GM20000 (cell line): Measurements from ENCODE around the gene C10orf90.
A peak's percentile ranks its signal among the peaks of the same experiment; 100 is the strongest.
"Not testable (repeated sequence)": the region's sequence is repeated elsewhere in the genome, so short reads cannot be mapped to it uniquely, and the experiment has no call there.

ENCODE experiments used
- DNase-seq: peaks from one replicate; pipeline ENCODE4 v3.0.0; 2012; ENCODE audit warnings: low spot score
- TF ChIP-seq, protein P1 (sequence below): IDR thresholded peaks from 2 replicates; pipeline ENCODE4 v1.5.1; 2012; ENCODE audit warnings: mild to moderate bottlenecking, control low read depth; ENCODE audit errors: extremely low read depth, missing control alignments

C10orf90 gene

GRCh38 chr10:126391192-126391885 is 279.2 kb downstream of the C10orf90 start:
- TF ChIP-seq, protein P1, sequence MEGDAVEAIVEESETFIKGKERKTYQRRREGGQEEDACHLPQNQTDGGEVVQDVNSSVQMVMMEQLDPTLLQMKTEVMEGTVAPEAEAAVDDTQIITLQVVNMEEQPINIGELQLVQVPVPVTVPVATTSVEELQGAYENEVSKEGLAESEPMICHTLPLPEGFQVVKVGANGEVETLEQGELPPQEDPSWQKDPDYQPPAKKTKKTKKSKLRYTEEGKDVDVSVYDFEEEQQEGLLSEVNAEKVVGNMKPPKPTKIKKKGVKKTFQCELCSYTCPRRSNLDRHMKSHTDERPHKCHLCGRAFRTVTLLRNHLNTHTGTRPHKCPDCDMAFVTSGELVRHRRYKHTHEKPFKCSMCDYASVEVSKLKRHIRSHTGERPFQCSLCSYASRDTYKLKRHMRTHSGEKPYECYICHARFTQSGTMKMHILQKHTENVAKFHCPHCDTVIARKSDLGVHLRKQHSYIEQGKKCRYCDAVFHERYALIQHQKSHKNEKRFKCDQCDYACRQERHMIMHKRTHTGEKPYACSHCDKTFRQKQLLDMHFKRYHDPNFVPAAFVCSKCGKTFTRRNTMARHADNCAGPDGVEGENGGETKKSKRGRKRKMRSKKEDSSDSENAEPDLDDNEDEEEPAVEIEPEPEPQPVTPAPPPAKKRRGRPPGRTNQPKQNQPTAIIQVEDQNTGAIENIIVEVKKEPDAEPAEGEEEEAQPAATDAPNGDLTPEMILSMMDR = no peak
- DNase-seq = no peak

GRCh38 chr10:126390324-126390723 is 280.2 kb downstream of the C10orf90 start:
- TF ChIP-seq, protein P1 = no peak

DNA sequence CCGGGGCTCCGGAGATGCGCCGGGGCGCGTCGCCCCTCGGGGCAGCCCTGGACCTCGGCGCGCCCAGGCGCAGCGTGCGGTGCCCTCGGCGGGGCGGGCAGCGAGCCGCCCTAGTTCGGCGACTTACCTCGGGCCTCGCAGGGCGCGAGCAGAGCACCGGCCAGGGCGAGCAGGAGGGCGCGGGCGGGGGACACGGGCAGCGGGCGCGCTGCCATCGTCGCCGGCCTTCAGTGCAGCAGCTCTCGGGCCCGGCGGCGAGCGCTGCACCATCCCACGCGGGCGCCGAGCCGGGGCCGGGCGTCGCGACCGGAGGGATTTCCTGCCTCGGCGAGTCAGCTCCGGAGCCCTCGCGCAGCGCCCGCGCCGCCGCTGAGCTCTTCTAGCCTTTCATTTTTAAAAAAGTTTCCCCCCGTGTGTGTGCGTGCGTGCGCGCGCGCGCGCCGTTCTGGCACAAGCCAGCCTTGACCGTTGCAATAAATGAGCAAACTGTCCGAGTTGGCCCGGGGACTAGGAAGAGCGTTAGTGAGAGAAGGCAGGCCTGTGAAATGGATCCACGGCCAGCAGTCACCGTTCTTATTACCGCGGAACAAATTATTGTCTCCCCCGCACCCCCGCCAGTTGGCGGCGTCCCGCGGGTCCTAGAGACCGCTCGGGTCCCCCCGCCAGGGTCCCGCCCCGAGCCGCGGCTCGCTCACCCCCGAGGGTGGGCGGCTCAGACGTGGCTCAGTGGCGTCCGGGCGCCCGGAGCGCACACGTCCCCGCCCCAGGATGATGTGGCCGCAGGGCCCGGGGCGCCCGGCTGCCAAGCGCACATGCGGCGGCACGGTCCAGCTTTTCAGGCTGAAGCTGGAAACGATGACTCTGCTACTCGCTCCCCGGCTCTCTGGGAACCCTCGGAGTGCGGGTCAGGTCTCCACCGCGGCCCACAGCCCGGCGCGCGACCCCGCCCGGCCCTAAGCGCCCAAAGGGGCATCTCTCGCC is 282.3 kb downstream of the C10orf90 start, which contains the start of gene ADAM12:
Gene ADAM12 (minus strand): TSS at position 547 of the 981 bp plus-strand sequence. CDS start 332 bp downstream, at position 215.
- DNase-seq = no peak
- TF ChIP-seq, protein P1 = no peak

More at GRCh38 chr10:126390324-126390723, 280.2 kb downstream of the C10orf90 start:
- no peak for DNase-seq

GRCh38 chr10:126387041-126387921 is 283.2 kb downstream of the C10orf90 start:
- TF ChIP-seq, protein P1 = peak; percentile 35
- DNase-seq = peak; percentile 45

DNA sequence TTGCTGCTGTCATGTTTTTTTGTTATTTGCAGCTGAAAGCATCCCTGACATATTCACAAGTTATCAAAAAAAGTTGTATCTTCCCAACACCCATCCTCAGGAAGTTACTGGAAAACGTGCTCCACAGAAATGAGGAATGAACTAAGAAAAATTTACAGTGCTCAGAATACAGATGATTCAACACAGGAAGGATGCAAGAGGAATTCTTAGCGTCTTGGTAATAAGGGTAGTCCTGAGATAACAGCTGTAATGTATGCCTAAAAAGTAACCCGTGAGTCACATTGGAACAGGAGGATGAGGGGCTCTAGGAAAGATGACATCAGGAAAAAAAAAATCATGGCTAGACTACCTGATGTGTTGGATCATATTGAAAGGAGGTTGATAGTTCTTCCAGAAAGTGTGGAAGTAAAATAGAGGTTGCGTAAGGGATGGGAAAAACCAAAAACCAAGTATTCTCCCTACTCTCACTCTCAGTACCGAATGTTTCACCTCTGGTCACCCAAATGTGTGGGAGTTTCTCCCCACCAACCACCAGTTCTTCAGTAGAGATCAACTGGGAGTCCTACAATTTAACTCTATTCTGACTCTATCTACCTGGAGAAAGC is 286.1 kb downstream of the C10orf90 start:
- DNase-seq = no peak
- TF ChIP-seq, protein P1 = no peak

- no peak for DNase-seq
These were observed 290.0 kb downstream of the C10orf90 start for GRCh38 chr10:126380352-126381076.

GRCh38 chr10:126379166-126379565 is 291.3 kb downstream of the C10orf90 start:
- not testable (repeated sequence) for DNase-seq

More at GRCh38 chr10:126380352-126381076, 290.0 kb downstream of the C10orf90 start:
- TF ChIP-seq, protein P1 = no peak
